ENCODE results near the gene RACK1.

GRCh38 chr5:181212080-181212479, 31.6 kb downstream of the RACK1 start:
- TF ChIP-seq POLR2AphosphoS2 (conservative IDR thresholded peaks at IDR 0.05; ENCODE audit: low read length) (no peak), CHD2 (IDR thresholded peaks at IDR 0.05; ENCODE audit: low read length, partially characterized antibody) (no peak), HDAC2 (IDR thresholded peaks at IDR 0.05) (no peak), MAFK (IDR thresholded peaks at IDR 0.05; ENCODE audit: partially characterized antibody) (no peak), CTCF (IDR thresholded peaks at IDR 0.05) (no peak), CBX8 (IDR thresholded peaks at IDR 0.05) (no peak)

Measured in A549 (cell line).